K562 (cell line): ENCODE measurements around the gene AP5Z1. TPM values are rescaled to one million over a fixed set of nuclear protein-coding genes. Genes with fewer than 3 reads are reported as not detected.

Source experiments
- ATAC-seq: fragments of 200-7000 bp; cut with Tn5 transposase; 3 replicates; pipeline ENCODE4 v1.9.1; 2020; ENCODE audit warnings: moderate library complexity
- BruUV-seq: library from RNA; stranded (reverse); fragments of 400-500 nt; replicated peaks from 2 replicates; lab custom pipeline; 2021; lab: Mats Ljungman, UMichigan
- CTCF ChIA-PET: fragments of 300-600 bp; formaldehyde crosslinking; extraction: SDS; loops from one replicate; lab custom pipeline; 2021; ENCODE audit warnings: low intra/inter-chr PET ratio; lab: Yijun Ruan, JAX
- POLR2A ChIA-PET: fragments of 300-600, 350-650 bp; sonication (Branson Sonifier 250); formaldehyde crosslinking; extraction: SDS; loops from one replicate; lab custom pipeline; 2021; ENCODE audit warnings: antibody characterized with exemption, inconsistent platforms; lab: Yijun Ruan, JAX
- DNase-seq, 4 experiments: peaks; one replicate each; pipeline versions ENCODE4 v3.0.0 to v3.0.0-alpha.2; 2011 to 2018; ENCODE audit warnings: low spot score in 3 of 4, mixed read lengths in 3 of 4; ENCODE audit errors: extremely low read depth in 1 of 4
- FAIRE-seq: peaks from 2 replicates; lab custom pipeline; 2011; peaks lifted over from hg19 to GRCh38; lab: Jason Lieb, UNC
- H2AFZ ChIP-seq: 2 replicates; pipeline ENCODE4 v1.6.0; 2011; ENCODE audit warnings: low read depth, low read length, control low read depth, inconsistent platforms
- H3K27ac ChIP-seq: fragments of 200-600 bp; 3 replicates; pipeline ENCODE4 v1.8.0; 2011; ENCODE audit warnings: low read depth, mild to moderate bottlenecking, control low read depth, inconsistent platforms, low read length, moderate library complexity, mixed read lengths; ENCODE audit errors: extremely low read depth
- H3K27me3 ChIP-seq, 2 experiments: fragments of 300-600 bp in 1 of 2; 2 replicates in 1 of 2; 3 replicates in 1 of 2; pipeline versions ENCODE4 v1.6.0 to v1.8.0; 2011; ENCODE audit warnings: inconsistent platforms in 2 of 2, low read length in 2 of 2, mild to moderate bottlenecking in 1 of 2, mixed read lengths in 1 of 2, moderate library complexity in 1 of 2; ENCODE audit not compliant: control insufficient read depth in 2 of 2, insufficient read depth in 2 of 2
- H3K36me3 ChIP-seq: fragments of 300-600 bp; 3 replicates; pipeline ENCODE4 v1.8.0; 2011; ENCODE audit warnings: mild to moderate bottlenecking, low read length, inconsistent platforms; ENCODE audit not compliant: control insufficient read depth, insufficient read depth
- H3K4me1 ChIP-seq, 2 experiments: fragments of 200-600 bp in 1 of 2; replicated peaks in 1 of 2; 2 replicates in 1 of 2; 3 replicates in 1 of 2; pipeline versions ENCODE4 v1.5.1 to v1.8.0; 2011; ENCODE audit warnings: inconsistent platforms in 2 of 2, low read length in 2 of 2, mild to moderate bottlenecking in 1 of 2, mixed read lengths in 1 of 2, moderate library complexity in 1 of 2; ENCODE audit not compliant: control insufficient read depth in 2 of 2, insufficient read depth in 2 of 2
- H3K4me2 ChIP-seq: 2 replicates; pipeline ENCODE4 v1.6.1; 2011; ENCODE audit warnings: low read length, control low read depth, inconsistent platforms, mixed read lengths; ENCODE audit not compliant: insufficient read depth
- H3K4me3 ChIP-seq: fragments of 200-600 bp; sonication (generic), shearing (Covaris generic); 2 replicates; pipeline ENCODE4 v1.5.1; 2016; ENCODE audit warnings: control low read depth, inconsistent platforms
- H3K79me2 ChIP-seq: fragments of 200-600 bp; 3 replicates; pipeline ENCODE4 v1.8.0; 2011; ENCODE audit warnings: low read length, inconsistent platforms; ENCODE audit not compliant: control insufficient read depth, insufficient read depth
- H3K9ac ChIP-seq, 2 experiments: 2 replicates each; pipeline versions ENCODE4 v1.6.0 to v1.6.1; 2011; ENCODE audit warnings: low read depth in 2 of 2, low read length in 2 of 2, control low read depth in 1 of 2, inconsistent platforms in 1 of 2, mild to moderate bottlenecking in 1 of 2, mixed read lengths in 1 of 2; ENCODE audit not compliant: insufficient read depth in 1 of 2
- H3K9me1 ChIP-seq: one replicate; pipeline ENCODE4 v1.6.0; 2011; ENCODE audit warnings: inconsistent platforms, mild to moderate bottlenecking, low read length, moderate library complexity; ENCODE audit not compliant: control insufficient read depth, insufficient read depth
- H3K9me3 ChIP-seq: replicated peaks from 2 replicates; pipeline ENCODE4 v1.5.1; 2011; ENCODE audit warnings: low read depth, low read length, inconsistent platforms; ENCODE audit not compliant: control insufficient read depth, insufficient read depth
- H4K20me1 ChIP-seq: replicated peaks from 2 replicates; pipeline ENCODE4 v1.6.1; 2011; ENCODE audit warnings: low read length, inconsistent platforms, mixed read lengths; ENCODE audit not compliant: control insufficient read depth, insufficient read depth
- CBX8 ChIP-seq: fragments of 200-600 bp; sonication (generic); IDR thresholded peaks from 2 replicates; pipeline ENCODE4 v1.6.1; 2012; ENCODE audit warnings: borderline replicate concordance, mixed run types, low read depth, mild to moderate bottlenecking, moderate library complexity, mixed read lengths, low read length, control low read depth, inconsistent platforms; ENCODE audit not compliant: poor library complexity, severe bottlenecking; ENCODE audit errors: extremely low read depth
- CC2D1A ChIP-seq: fragments of 450-650 bp; IDR thresholded peaks from 2 replicates; pipeline ENCODE4 v1.6.1; 2017; ENCODE audit warnings: mild to moderate bottlenecking
- CREB3 ChIP-seq: fragments of 450-650 bp; conservative IDR thresholded peaks from 2 replicates; pipeline ENCODE4 v1.6.1; 2016; ENCODE audit warnings: missing genetic modification characterization, low read depth, mild to moderate bottlenecking, missing compliant biosample characterization, moderate library complexity
- KLF16 ChIP-seq: IDR thresholded peaks from 2 replicates; pipeline ENCODE4 v1.6.1; 2016; ENCODE audit warnings: antibody characterized with exemption
- MAFG ChIP-seq: fragments of 450-650 bp; conservative IDR thresholded peaks from 2 replicates; pipeline ENCODE4 v1.6.1; 2016; ENCODE audit warnings: missing genetic modification characterization, missing compliant biosample characterization
- MTA3 ChIP-seq: fragments of 450-650 bp; formaldehyde crosslinking; IDR thresholded peaks from 2 replicates; pipeline ENCODE4 v1.6.1; 2017; ENCODE audit warnings: mild to moderate bottlenecking, borderline replicate concordance
- NFE2 ChIP-seq: IDR thresholded peaks from 2 replicates; pipeline ENCODE4 v1.6.1; 2014; ENCODE audit warnings: antibody characterized with exemption, low read depth
- NKRF ChIP-seq: fragments of 450-650 bp; IDR thresholded peaks from 2 replicates; pipeline ENCODE4 v1.6.1; 2016; ENCODE audit warnings: borderline replicate concordance
- SRSF7 ChIP-seq: fragments of 200-400 bp; formaldehyde crosslinking; optimal IDR thresholded peaks from 2 replicates; pipeline ENCODE3; 2017; ENCODE audit warnings: mild to moderate bottlenecking, low read depth, low read length
- TEAD1 ChIP-seq, 2 experiments: fragments of 450-650 bp in 1 of 2; sonication (generic) in 1 of 2; formaldehyde crosslinking; IDR thresholded peaks; 2 replicates each; pipeline versions ENCODE4 v1.4.0 to v1.8.0; 2020 to 2022; ENCODE audit warnings: mild to moderate bottlenecking in 2 of 2, missing genetic modification reagents in 1 of 2
- YY1 ChIP-seq, 3 experiments: IDR thresholded peaks; 2 replicates each; pipeline ENCODE4 v1.6.1; 2011; ENCODE audit warnings: low read length in 2 of 3, mild to moderate bottlenecking in 2 of 3, moderate library complexity in 2 of 3, borderline replicate concordance in 1 of 3, control low read depth in 1 of 3, low read depth in 1 of 3; ENCODE audit not compliant: insufficient read depth in 3 of 3, insufficient replicate concordance in 2 of 3, control insufficient read depth in 1 of 3, insufficient read length in 1 of 3; ENCODE audit errors: extremely low read depth in 1 of 3
- ZBED1 ChIP-seq: IDR thresholded peaks from 2 replicates; pipeline ENCODE4 v1.6.1; 2014
- ZBTB43 ChIP-seq: sonication (generic); formaldehyde crosslinking; IDR thresholded peaks from 2 replicates; pipeline ENCODE4 v1.8.0; 2023; ENCODE audit warnings: mild to moderate bottlenecking, missing genetic modification reagents
- ZFP1 ChIP-seq: fragments of 450-650 bp; formaldehyde crosslinking; IDR thresholded peaks from 2 replicates; pipeline ENCODE4 v1.4.0; 2020; ENCODE audit warnings: mild to moderate bottlenecking, mixed read lengths
- ZNF124 ChIP-seq: sonication (generic); formaldehyde crosslinking; IDR thresholded peaks from 2 replicates; pipeline ENCODE4 v1.8.1; 2022; ENCODE audit warnings: missing genetic modification reagents
- ZNF175 ChIP-seq: fragments of 200-800 bp; sonication (Bioruptor generic); IDR thresholded peaks from 2 replicates; pipeline ENCODE4 v1.6.1; 2016; ENCODE audit warnings: low read depth, mild to moderate bottlenecking, missing genetic modification characterization, missing compliant biosample characterization
- ZNF79 ChIP-seq: fragments of 250-450 bp; sonication (Bioruptor Pico); IDR thresholded peaks from 2 replicates; pipeline ENCODE4 v1.4.0; 2020; ENCODE audit warnings: low read depth, mild to moderate bottlenecking, moderate library complexity
- WGBS: fragments of 100-300 bp; shearing (Covaris generic); methylation state at CpG from one replicate; pipeline ENCODE4 v1.1.6; 2016; ENCODE audit warnings: low coverage, mixed read lengths; ENCODE audit not compliant: insufficient coverage; ENCODE audit errors: missing lambda C conversion rate; 5-methylcytosine and 5-hydroxymethylcytosine counted together
- in situ Hi-C: fragments of 300-500 bp; cut with MboI; formaldehyde crosslinking; loops from 4 replicates; pipeline ENCODE4 v1.15.0; 2018; ENCODE audit warnings: inconsistent platforms, mixed read lengths
- intact Hi-C: fragments of 100-400 bp; cut with micrococcal nuclease; formaldehyde crosslinking; loops from 2 replicates; pipeline ENCODE4 v1.14.2; 2022
- polyA plus RNA-seq, 8 experiments: library from polyadenylated mRNA; depleted of rRNA in 4 of 8; stranded (reverse) in 5 of 8; unstranded in 3 of 8; fragments of >200 nt; fragmentation: Nextera tagmentation in 2 of 8; fragmentation: Illumina TruSeq in 1 of 8; extraction: Ambion mirVana in 2 of 8; extraction: Trizol in 1 of 8; gene quantifications; 2 replicates each; pipeline versions ENCODE4 v1.2.1 to v1.2.3, GENCODE V29; 2011 to 2014; ENCODE audit warnings: inconsistent platforms in 1 of 8, missing spikeins in 1 of 8
- total RNA-seq, 7 experiments: library from RNA; depleted of rRNA in 6 of 7; stranded (reverse); fragments of >200 nt in 6 of 7; fragmentation: Illumina TruSeq in 2 of 7; extraction: Trizol in 2 of 7; gene quantifications; 2 replicates each; pipeline versions ENCODE4 v1.2.1 to v1.2.3, GENCODE V29; 2011 to 2021; ENCODE audit warnings: low replicate concordance in 1 of 7

AP5Z1 gene
- total and polyA plus RNA-seq, 9 of the 15 experiments (the other 6 are each of a cell fraction or from before 2014, with no cell fraction given): 0.06 to 31.1 (median 6.4) TPM

GRCh38 chr7:4775848-4776623 is 613 bp downstream of the AP5Z1 start:
- Histone ChIP-seq H2AFZ (peak overlapping the region; percentile 96), H3K4me3 (peak overlapping the region; percentile 84), H3K4me1 (peaks cover 19 to 24% of the 10 kb centered on the region in 2 experiments), H4K20me1 (0 out of 2 replicates have a peak, but pooled peaks cover 3% of the 10 kb centered on the region), H3K36me3 (peaks cover 16% of the 10 kb centered on the region; the same call in 2 of the 3 replicates), H3K9ac (peak overlapping the region; percentile 95 to 96), H3K9me1 (peaks cover 3% of the 10 kb centered on the region), H3K9me3 (no peaks in the 10 kb centered on the region), H3K4me2 (peak overlapping the region; percentile 88), H3K27me3 (no peaks in the 10 kb centered on the region), H3K27ac (peak overlapping the region; percentile 91), H3K79me2 (peaks cover 23% of the 10 kb centered on the region)
- ATAC-seq (peak; percentile 4), FAIRE-seq (no peak), DNase-seq (peak in 1 of 4 experiments; percentile 33)
- ChIA-PET CTCF (no interaction called here), POLR2A (interaction anchor here (0.7 to 2.0 kb wide), 10 partner anchors 8 to 617 kb away, joined by 3 to 11 read pairs (median 5); no protein-coding TSS in a partner anchor)
- intact Hi-C loops (no loop called here), in situ Hi-C loops (no loop called here)
- TSS peak; percentile 76 for BruUV-seq
- 8% methylated on average over 26 of the region's 32 CpGs for WGBS
- TF ChIP-seq MTA3: 0 out of 2 replicates have a peak, but pooled peaks have one; percentile 3
- TF ChIP-seq ZNF175: no peak
- TF ChIP-seq ZNF79: no peak
- TF ChIP-seq CBX8: no peak
- TF ChIP-seq ZBED1: no peak
- TF ChIP-seq NFE2: no peak
- TF ChIP-seq TEAD1 (CRISPR knock-in tag; IDR thresholded peaks at IDR 0.05): peak in 1 of 2 experiments; percentile 51; a peak in 2 of 4 replicates
- no peak for TF ChIP-seq CC2D1A
- TF ChIP-seq YY1 (IDR thresholded peaks at IDR 0.05; ENCODE audit: borderline replicate concordance in 1 of 3, control insufficient read depth in 1 of 3, extremely low read depth in 1 of 3, insufficient read depth in 3 of 3, insufficient read length in 1 of 3, insufficient replicate concordance in 2 of 3, low read depth in 1 of 3, low read length in 2 of 3): peak in 1 of 3 experiments; percentile 27
- TF ChIP-seq MAFG (tag): peak; percentile 46; the same call in 1 of the 2 replicates
- no peak for TF ChIP-seq SRSF7
- peak; percentile 73; the same call in 1 of the 2 replicates for TF ChIP-seq NKRF
- no peak for TF ChIP-seq ZFP1
- no peak for TF ChIP-seq ZBTB43 (CRISPR knock-in tag)
- no peak for TF ChIP-seq CREB3 (tag)
- TF ChIP-seq ZNF124 (CRISPR knock-in tag): no peak
- TF ChIP-seq KLF16: no peak
